ENCODE results near the gene CNMD.

Gene CNMD

DNA sequence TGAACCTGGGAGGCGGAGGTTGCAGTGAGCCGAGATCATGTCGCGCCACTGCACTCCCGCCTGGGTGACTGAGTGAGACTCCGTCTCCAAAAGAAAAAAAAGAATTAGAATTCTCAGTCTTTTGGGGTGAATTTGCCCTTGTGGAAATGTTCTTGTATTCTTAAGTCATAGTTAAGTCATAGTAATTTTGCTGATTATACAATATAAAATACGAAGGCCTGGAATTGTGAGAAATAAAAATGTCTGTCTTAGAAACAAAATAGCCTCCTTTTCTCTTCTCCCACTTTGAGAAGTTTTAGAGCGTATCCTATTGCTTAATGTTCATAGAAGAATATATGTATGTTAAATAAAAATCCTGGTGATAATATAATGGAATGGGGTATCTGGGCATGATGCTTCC lies 68.9 kb downstream of the CNMD start:
- DNase-seq (ENCODE audit: low read depth) = no peak
- TF ChIP-seq, protein P1, sequence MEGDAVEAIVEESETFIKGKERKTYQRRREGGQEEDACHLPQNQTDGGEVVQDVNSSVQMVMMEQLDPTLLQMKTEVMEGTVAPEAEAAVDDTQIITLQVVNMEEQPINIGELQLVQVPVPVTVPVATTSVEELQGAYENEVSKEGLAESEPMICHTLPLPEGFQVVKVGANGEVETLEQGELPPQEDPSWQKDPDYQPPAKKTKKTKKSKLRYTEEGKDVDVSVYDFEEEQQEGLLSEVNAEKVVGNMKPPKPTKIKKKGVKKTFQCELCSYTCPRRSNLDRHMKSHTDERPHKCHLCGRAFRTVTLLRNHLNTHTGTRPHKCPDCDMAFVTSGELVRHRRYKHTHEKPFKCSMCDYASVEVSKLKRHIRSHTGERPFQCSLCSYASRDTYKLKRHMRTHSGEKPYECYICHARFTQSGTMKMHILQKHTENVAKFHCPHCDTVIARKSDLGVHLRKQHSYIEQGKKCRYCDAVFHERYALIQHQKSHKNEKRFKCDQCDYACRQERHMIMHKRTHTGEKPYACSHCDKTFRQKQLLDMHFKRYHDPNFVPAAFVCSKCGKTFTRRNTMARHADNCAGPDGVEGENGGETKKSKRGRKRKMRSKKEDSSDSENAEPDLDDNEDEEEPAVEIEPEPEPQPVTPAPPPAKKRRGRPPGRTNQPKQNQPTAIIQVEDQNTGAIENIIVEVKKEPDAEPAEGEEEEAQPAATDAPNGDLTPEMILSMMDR (IDR thresholded peaks at IDR 0.05; ENCODE audit: low read length, missing control alignments) = no peak

DNA sequence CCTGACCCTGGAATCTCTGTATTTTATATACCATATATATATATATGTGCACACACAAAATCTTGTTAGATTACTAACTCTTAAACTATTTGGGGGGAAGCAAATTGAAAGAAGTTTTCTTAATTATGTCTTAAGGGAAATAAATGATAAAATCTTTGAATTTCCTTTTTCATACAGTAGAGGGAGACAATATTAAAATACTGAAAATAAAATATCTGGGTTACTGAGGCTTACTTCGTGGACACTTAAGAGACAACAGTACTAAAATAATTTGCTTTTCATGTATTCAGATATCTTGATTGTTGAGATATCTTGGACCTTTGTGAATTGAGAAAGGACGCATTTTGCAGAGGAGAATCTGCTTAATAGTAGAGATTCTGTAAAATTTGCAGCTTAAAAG lies 69.9 kb downstream of the CNMD start:
- no peak for DNase-seq (ENCODE audit: low read depth)
- H3K4me3 ChIP-seq (replicated peaks; ENCODE audit: low read depth, low read length) = no peak overlapping the region
- TF ChIP-seq, protein P1 (IDR thresholded peaks at IDR 0.05; ENCODE audit: low read length, missing control alignments) = no peak

More for the DNA sequence above, 68.9 kb downstream of the CNMD start:
- no peak overlapping the region for H3K4me3 ChIP-seq (replicated peaks; ENCODE audit: low read depth, low read length)

- DNase-seq (ENCODE audit: low read depth) = peak; percentile 57
- TF ChIP-seq, protein P1 (IDR thresholded peaks at IDR 0.05; ENCODE audit: low read length, missing control alignments) = peak; percentile 65
- H3K4me3 ChIP-seq (replicated peaks; ENCODE audit: low read depth, low read length) = no peak overlapping the region
These were observed 74.3 kb downstream of the CNMD start for GRCh38 chr13:52665325-52665724.

DNA sequence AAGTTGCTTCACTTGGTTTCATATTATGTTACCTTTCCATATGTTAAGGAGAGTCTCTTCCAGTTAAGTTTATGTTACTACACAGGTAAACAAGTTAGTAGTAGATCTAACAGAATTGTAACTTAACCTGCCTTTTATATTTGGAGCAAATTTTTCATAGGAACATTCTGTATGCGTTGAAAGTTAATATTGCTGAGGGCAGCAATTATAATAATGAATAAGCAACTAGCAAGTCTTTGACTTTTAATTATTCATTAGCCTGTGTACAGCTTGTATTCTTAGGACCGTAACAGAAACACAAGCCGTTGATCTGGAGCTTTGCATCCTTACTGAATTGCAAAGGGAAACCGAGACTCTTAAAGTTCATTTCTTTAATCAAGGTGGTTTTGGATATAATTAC lies 75.3 kb downstream of the CNMD start:
- H3K4me3 ChIP-seq (replicated peaks; ENCODE audit: low read depth, low read length) = no peak overlapping the region
- no peak for DNase-seq (ENCODE audit: low read depth)
- TF ChIP-seq, protein P1 (IDR thresholded peaks at IDR 0.05; ENCODE audit: low read length, missing control alignments) = no peak

DNA sequence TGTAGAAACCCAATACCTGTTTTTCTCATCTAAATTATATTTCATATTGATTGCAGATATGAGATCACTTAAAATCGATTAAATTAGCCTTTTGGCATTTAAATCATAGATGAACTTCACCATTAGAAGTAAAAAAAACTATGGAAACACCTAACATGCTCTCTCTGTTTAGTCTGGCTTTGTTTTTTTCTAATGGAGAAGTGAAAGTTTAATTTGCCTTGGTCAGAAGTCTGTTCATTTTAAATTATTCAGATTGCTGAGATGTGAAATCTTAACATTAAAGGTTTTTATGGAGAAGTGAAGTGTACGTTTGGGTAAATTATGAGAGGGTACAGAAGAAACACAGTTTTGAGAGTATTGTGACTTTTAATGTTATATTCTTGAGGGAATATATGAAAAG lies 80.3 kb downstream of the CNMD start:
- H3K4me3 ChIP-seq (replicated peaks; ENCODE audit: low read depth, low read length) = no peak overlapping the region
- TF ChIP-seq, protein P1 (IDR thresholded peaks at IDR 0.05; ENCODE audit: low read length, missing control alignments) = no peak
- DNase-seq (ENCODE audit: low read depth) = no peak
